ENCODE measurements around the gene PTPRJ.

Gene PTPRJ

DNA sequence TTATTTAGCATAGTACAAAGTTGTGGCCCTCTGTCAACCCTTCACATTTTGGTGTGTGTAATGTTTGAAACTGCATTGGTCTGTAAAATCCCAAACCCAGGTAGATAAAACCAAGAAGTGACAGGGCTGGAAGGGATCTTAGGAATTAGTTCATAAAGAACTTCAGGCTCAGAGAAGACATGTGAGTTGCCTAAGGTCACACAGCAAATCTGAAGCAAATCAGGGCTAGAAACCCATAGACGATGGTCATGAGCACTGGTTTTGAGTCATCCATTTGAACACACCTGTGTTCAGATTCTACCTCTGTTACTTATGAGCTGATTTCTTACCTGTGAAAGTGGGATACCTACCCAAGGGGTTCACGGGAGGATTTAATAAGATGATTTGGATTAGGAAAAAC, 107.1 kb downstream of the PTPRJ start:
- DNase-seq (ENCODE audit: low read depth), result no peak
- no peak for TF ChIP-seq CTCF (conservative IDR thresholded peaks at IDR 0.05; ENCODE audit: low read depth, low read length)
- H3K4me3 ChIP-seq (ENCODE audit: low read depth, low read length), result no peak overlapping the region

DNA sequence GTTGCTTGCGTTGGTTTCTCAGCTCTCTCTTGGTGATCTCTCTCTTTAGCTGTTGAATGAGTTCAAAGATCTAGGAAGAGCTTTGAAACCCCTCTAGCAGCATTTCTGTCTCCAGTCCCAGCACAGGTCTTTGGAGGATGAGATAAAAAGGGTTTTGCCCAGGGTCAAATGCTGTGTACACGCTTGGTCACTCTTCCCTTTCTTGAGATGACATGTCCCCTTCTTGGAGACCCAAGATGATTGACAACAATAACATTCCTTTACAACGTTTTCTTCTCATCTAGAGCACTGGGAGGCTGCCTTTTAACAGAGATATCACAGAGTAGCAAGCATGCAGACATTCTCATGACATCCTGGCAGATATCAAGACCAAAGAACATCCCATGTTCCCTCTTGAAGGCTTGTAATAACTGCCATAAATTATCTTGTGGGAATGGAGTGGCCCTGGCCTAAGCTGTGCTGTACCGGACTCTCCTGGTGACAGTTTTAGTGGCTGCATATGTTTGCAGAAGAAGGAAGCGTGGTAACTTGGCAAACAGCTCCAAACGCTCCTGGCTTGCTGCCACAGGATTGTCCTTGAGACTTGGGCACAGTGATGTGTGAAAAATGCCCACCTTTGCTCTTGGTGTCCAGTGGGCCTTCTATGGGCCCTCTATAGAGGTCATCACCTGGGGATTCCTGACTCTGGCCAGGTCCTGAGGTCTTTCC, 107.8 kb downstream of the PTPRJ start:
- no peak overlapping the region for H3K4me3 ChIP-seq (ENCODE audit: low read depth, low read length)
- no peak for DNase-seq (ENCODE audit: low read depth)
- no peak for TF ChIP-seq CTCF (conservative IDR thresholded peaks at IDR 0.05; ENCODE audit: low read depth, low read length)

- DNase-seq (ENCODE audit: low read depth), result peak; percentile 88
- TF ChIP-seq CTCF (conservative IDR thresholded peaks at IDR 0.05; ENCODE audit: low read depth, low read length), result no peak
- no peak overlapping the region for H3K4me3 ChIP-seq (ENCODE audit: low read depth, low read length)
Measured at GRCh38 chr11:48088682-48089050, 108.3 kb downstream of the PTPRJ start.

GRCh38 chr11:48090174-48090573, 109.8 kb downstream of the PTPRJ start:
- H3K4me3 ChIP-seq (ENCODE audit: low read depth, low read length), result no peak overlapping the region
- DNase-seq (ENCODE audit: low read depth), result no peak
- TF ChIP-seq CTCF (conservative IDR thresholded peaks at IDR 0.05; ENCODE audit: low read depth, low read length), result no peak

- no peak overlapping the region for H3K4me3 ChIP-seq (ENCODE audit: low read depth, low read length)
- TF ChIP-seq CTCF (conservative IDR thresholded peaks at IDR 0.05; ENCODE audit: low read depth, low read length), result no peak
- DNase-seq (ENCODE audit: low read depth), result no peak
Measured at GRCh38 chr11:48091426-48092102, 111.2 kb downstream of the PTPRJ start.

GRCh38 chr11:48093323-48093722, 113.0 kb downstream of the PTPRJ start:
- no peak for TF ChIP-seq CTCF (conservative IDR thresholded peaks at IDR 0.05; ENCODE audit: low read depth, low read length)
- no peak overlapping the region for H3K4me3 ChIP-seq (ENCODE audit: low read depth, low read length)
- DNase-seq (ENCODE audit: low read depth), result no peak
